ENCODE results near the gene TMPRSS11B. TPM values are rescaled to one million over a fixed set of nuclear protein-coding genes. Genes with fewer than 3 reads are reported as not detected.
A peak's percentile ranks its signal among the peaks of the same experiment; 100 is the strongest.

The TMPRSS11B gene
- total and polyA plus RNA-seq, 2 of the 13 experiments (the other 11 are each of a cell fraction or from before 2014, with no cell fraction given), result not detected

GRCh38 chr4:68256284-68256683 lies 10.8 kb upstream of the TMPRSS11B start:
- Histone ChIP-seq H2AFZ (ENCODE audit: low read length) (peak overlapping the region; percentile 23), H3K79me2 (ENCODE audit: insufficient read depth, low read length) (no peaks in the 10 kb centered on the region), H3K9ac (ENCODE audit: insufficient read depth, low read depth, low read length) (no peak overlapping the region), H3K36me3 (replicated peaks in 1 of 2; ENCODE audit: control insufficient read depth in 1 of 2, insufficient read depth in 2 of 2, low read length in 2 of 2) (no peaks in the 10 kb centered on the region), H3K4me3 (replicated peaks in 1 of 3; ENCODE audit: insufficient read depth in 1 of 3, low read depth in 2 of 3, low read length in 3 of 3) (no peak overlapping the region), H3K27me3 (ENCODE audit: control insufficient read depth in 1 of 2, insufficient read depth in 2 of 2, low read length in 2 of 2) (no peaks in the 10 kb centered on the region; a peak in 1 of 5 replicates), H3K9me3 (ENCODE audit: low read length) (no peaks in the 10 kb centered on the region), H3K27ac (ENCODE audit: extremely low read length, insufficient read depth, low read length) (no peak overlapping the region), H4K20me1 (ENCODE audit: insufficient read depth, low read length) (no peaks in the 10 kb centered on the region), H3K4me2 (ENCODE audit: low read depth, low read length) (no peak overlapping the region), H3K4me1 (ENCODE audit: insufficient read depth, low read length) (no peaks in the 10 kb centered on the region)
- in situ Hi-C loops (cut with HindIII; ENCODE audit: extremely low pct_ligation_motif_present, low pct_unique_long_range_greater_than_20kb) (no loop called here), intact Hi-C loops (cut with micrococcal nuclease; ENCODE audit: unreplicated experiment) (no loop called here)
- ATAC-seq (no peak), DNase-seq (ENCODE audit: low spot score) (no peak), FAIRE-seq (no peak)
- 24% methylated on average over 3 of the region's 3 CpGs for WGBS (ENCODE audit: low lambda C conversion rate)
- TF ChIP-seq, protein P1, sequence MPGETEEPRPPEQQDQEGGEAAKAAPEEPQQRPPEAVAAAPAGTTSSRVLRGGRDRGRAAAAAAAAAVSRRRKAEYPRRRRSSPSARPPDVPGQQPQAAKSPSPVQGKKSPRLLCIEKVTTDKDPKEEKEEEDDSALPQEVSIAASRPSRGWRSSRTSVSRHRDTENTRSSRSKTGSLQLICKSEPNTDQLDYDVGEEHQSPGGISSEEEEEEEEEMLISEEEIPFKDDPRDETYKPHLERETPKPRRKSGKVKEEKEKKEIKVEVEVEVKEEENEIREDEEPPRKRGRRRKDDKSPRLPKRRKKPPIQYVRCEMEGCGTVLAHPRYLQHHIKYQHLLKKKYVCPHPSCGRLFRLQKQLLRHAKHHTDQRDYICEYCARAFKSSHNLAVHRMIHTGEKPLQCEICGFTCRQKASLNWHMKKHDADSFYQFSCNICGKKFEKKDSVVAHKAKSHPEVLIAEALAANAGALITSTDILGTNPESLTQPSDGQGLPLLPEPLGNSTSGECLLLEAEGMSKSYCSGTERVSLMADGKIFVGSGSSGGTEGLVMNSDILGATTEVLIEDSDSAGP (CRISPR knock-in tag; IDR thresholded peaks at IDR 0.05; ENCODE audit: borderline replicate concordance), result no peak
- no peak for TF ChIP-seq ZNF564 (CRISPR knock-in tag; IDR thresholded peaks at IDR 0.05)
- TF ChIP-seq ATF5 (CRISPR knock-in tag; IDR thresholded peaks at IDR 0.05; ENCODE audit: low read depth), result no peak
- no peak for TF ChIP-seq SMYD3 (CRISPR knock-in tag; IDR thresholded peaks at IDR 0.05)
- TF ChIP-seq HNRNPUL1 (IDR thresholded peaks at IDR 0.05; ENCODE audit: low read depth, low read length), result no peak
- CTCF ChIA-PET (ENCODE audit: low intra/inter-chr PET ratio, low total read pairs), result no interaction called here
- BruUV-seq (replicated peaks), result no TSS peak
- POLR2A ChIA-PET, result no interaction called here
